Measurements from ENCODE around the gene MAT1A. TPM values are rescaled to one million over a fixed set of nuclear protein-coding genes. Genes with fewer than 3 reads are reported as not detected.
"Not testable (repeated sequence)": the region's sequence is repeated elsewhere in the genome, so short reads cannot be mapped to it uniquely, and the experiment has no call there.

The MAT1A gene
- not detected for total RNA-seq

- H3K4me3 Mint-ChIP-seq = no peak within 1 kb of the TSS
- H3K27me3 Mint-ChIP-seq = peaks cover 21% of the 10 kb centered on the region
These were observed at the start of gene MAT1A for GRCh38 chr10:80289451-80290287. Gene MAT1A, minus strand, starts transcription at chr10:80289658. Its CDS starts 235 bp downstream, at chr10:80289423.

GRCh38 chr10:80333983-80334382, 44.5 kb upstream of the MAT1A start:
- no peaks in the 10 kb centered on the region for H3K9me3 Mint-ChIP-seq
- no peaks in the 10 kb centered on the region for H3K4me1 Mint-ChIP-seq
- H3K4me3 Mint-ChIP-seq = no peak overlapping the region
- no peak for ATAC-seq (replicated peaks)
- no peaks in the 10 kb centered on the region for H3K36me3 Mint-ChIP-seq (ENCODE audit: low read depth)
- no peak overlapping the region for H3K27ac Mint-ChIP-seq
- peaks cover 9% of the 10 kb centered on the region for H3K27me3 Mint-ChIP-seq

More at GRCh38 chr10:80289451-80290287, at the start of gene MAT1A:
- no peak within 1 kb of the TSS for H3K27ac Mint-ChIP-seq
- no peaks in the 10 kb centered on the region for H3K36me3 Mint-ChIP-seq (ENCODE audit: low read depth)
- no peaks in the 10 kb centered on the region for H3K4me1 Mint-ChIP-seq
- no peaks in the 10 kb centered on the region for H3K9me3 Mint-ChIP-seq
- no peak for ATAC-seq (replicated peaks)

GRCh38 chr10:80324891-80325364, 35.5 kb upstream of the MAT1A start:
- Mint-ChIP-seq H3K4me1 (no peaks in the 10 kb centered on the region), H3K9me3 (no peaks in the 10 kb centered on the region), H3K27me3 (peaks cover 5% of the 10 kb centered on the region), H3K27ac (no peak overlapping the region), H3K36me3 (ENCODE audit: low read depth) (no peaks in the 10 kb centered on the region), H3K4me3 (no peak overlapping the region)
- no peak for ATAC-seq (replicated peaks)

GRCh38 chr10:80324086-80324485, 34.6 kb upstream of the MAT1A start:
- Mint-ChIP-seq H3K4me1 (no peaks in the 10 kb centered on the region), H3K36me3 (ENCODE audit: low read depth) (no peaks in the 10 kb centered on the region), H3K9me3 (no peaks in the 10 kb centered on the region), H3K27ac (no peak overlapping the region), H3K27me3 (peaks cover 5% of the 10 kb centered on the region), H3K4me3 (no peak overlapping the region)
- no peak for ATAC-seq (replicated peaks)

GRCh38 chr10:80323311-80323710, 33.9 kb upstream of the MAT1A start:
- ATAC-seq (replicated peaks) = no peak
- Mint-ChIP-seq H3K4me1 (no peaks in the 10 kb centered on the region), H3K9me3 (no peaks in the 10 kb centered on the region), H3K27ac (no peak overlapping the region), H3K36me3 (ENCODE audit: low read depth) (no peaks in the 10 kb centered on the region), H3K27me3 (peaks cover 5% of the 10 kb centered on the region), H3K4me3 (no peak overlapping the region)

GRCh38 chr10:80322711-80323110, 33.3 kb upstream of the MAT1A start:
- no peaks in the 10 kb centered on the region for H3K9me3 Mint-ChIP-seq
- no peak for ATAC-seq (replicated peaks)
- H3K36me3 Mint-ChIP-seq (ENCODE audit: low read depth) = no peaks in the 10 kb centered on the region
- no peak overlapping the region for H3K4me3 Mint-ChIP-seq
- H3K4me1 Mint-ChIP-seq = no peaks in the 10 kb centered on the region
- no peak overlapping the region for H3K27ac Mint-ChIP-seq
- peaks cover 5% of the 10 kb centered on the region for H3K27me3 Mint-ChIP-seq

GRCh38 chr10:80322158-80322557, 32.7 kb upstream of the MAT1A start:
- no peaks in the 10 kb centered on the region for H3K4me1 Mint-ChIP-seq
- no peaks in the 10 kb centered on the region for H3K9me3 Mint-ChIP-seq
- ATAC-seq (replicated peaks) = no peak
- peaks cover 5% of the 10 kb centered on the region for H3K27me3 Mint-ChIP-seq
- H3K4me3 Mint-ChIP-seq = no peak overlapping the region
- no peak overlapping the region for H3K27ac Mint-ChIP-seq
- H3K36me3 Mint-ChIP-seq (ENCODE audit: low read depth) = no peaks in the 10 kb centered on the region

- Mint-ChIP-seq H3K4me1 (no peaks in the 10 kb centered on the region), H3K9me3 (no peaks in the 10 kb centered on the region)
These were observed 31.7 kb upstream of the MAT1A start for GRCh38 chr10:80321183-80321582.

GRCh38 chr10:80320377-80320776, 30.9 kb upstream of the MAT1A start:
- peaks cover 5% of the 10 kb centered on the region for H3K27me3 Mint-ChIP-seq

More at GRCh38 chr10:80321183-80321582, 31.7 kb upstream of the MAT1A start:
- ATAC-seq (replicated peaks) = no peak
- Mint-ChIP-seq H3K27me3 (peaks cover 5% of the 10 kb centered on the region), H3K4me3 (no peak overlapping the region), H3K27ac (no peak overlapping the region), H3K36me3 (ENCODE audit: low read depth) (no peaks in the 10 kb centered on the region)

GRCh38 chr10:80319725-80320290, 30.4 kb upstream of the MAT1A start:
- ATAC-seq (replicated peaks) = no peak
- Mint-ChIP-seq H3K9me3 (no peaks in the 10 kb centered on the region), H3K36me3 (ENCODE audit: low read depth) (no peaks in the 10 kb centered on the region), H3K27me3 (peaks cover 5% of the 10 kb centered on the region), H3K4me3 (no peak overlapping the region), H3K4me1 (no peaks in the 10 kb centered on the region), H3K27ac (no peak overlapping the region)

More at GRCh38 chr10:80320377-80320776, 30.9 kb upstream of the MAT1A start:
- Mint-ChIP-seq H3K4me1 (no peaks in the 10 kb centered on the region), H3K36me3 (ENCODE audit: low read depth) (no peaks in the 10 kb centered on the region), H3K9me3 (no peaks in the 10 kb centered on the region), H3K27ac (no peak overlapping the region), H3K4me3 (no peak overlapping the region)
- ATAC-seq (replicated peaks) = no peak

- ATAC-seq (replicated peaks) = no peak
- Mint-ChIP-seq H3K4me1 (no peaks in the 10 kb centered on the region), H3K9me3 (no peaks in the 10 kb centered on the region), H3K27ac (no peak overlapping the region), H3K4me3 (no peak overlapping the region), H3K27me3 (peaks cover 5% of the 10 kb centered on the region), H3K36me3 (ENCODE audit: low read depth) (no peaks in the 10 kb centered on the region)
These were observed 29.9 kb upstream of the MAT1A start for GRCh38 chr10:80319318-80319717.

- Mint-ChIP-seq H3K4me1 (no peaks in the 10 kb centered on the region), H3K36me3 (ENCODE audit: low read depth) (no peaks in the 10 kb centered on the region)
These were observed 29.3 kb upstream of the MAT1A start for GRCh38 chr10:80318742-80319141.

GRCh38 chr10:80315391-80315790, 25.9 kb upstream of the MAT1A start:
- no peaks in the 10 kb centered on the region for H3K4me1 Mint-ChIP-seq
- H3K36me3 Mint-ChIP-seq (ENCODE audit: low read depth) = no peaks in the 10 kb centered on the region
- ATAC-seq (replicated peaks) = no peak
- H3K27me3 Mint-ChIP-seq = peaks cover 5% of the 10 kb centered on the region
- no peak overlapping the region for H3K27ac Mint-ChIP-seq
- no peaks in the 10 kb centered on the region for H3K9me3 Mint-ChIP-seq
- H3K4me3 Mint-ChIP-seq = no peak overlapping the region

More at GRCh38 chr10:80318742-80319141, 29.3 kb upstream of the MAT1A start:
- Mint-ChIP-seq H3K27me3 (peaks cover 5% of the 10 kb centered on the region), H3K4me3 (no peak overlapping the region), H3K9me3 (no peaks in the 10 kb centered on the region), H3K27ac (no peak overlapping the region)
- no peak for ATAC-seq (replicated peaks)

GRCh38 chr10:80313523-80313922, 24.1 kb upstream of the MAT1A start:
- no peak for ATAC-seq (replicated peaks)
- Mint-ChIP-seq H3K36me3 (ENCODE audit: low read depth) (no peaks in the 10 kb centered on the region), H3K27me3 (no peaks in the 10 kb centered on the region), H3K9me3 (no peaks in the 10 kb centered on the region), H3K4me1 (no peaks in the 10 kb centered on the region), H3K27ac (no peak overlapping the region), H3K4me3 (no peak overlapping the region)

GRCh38 chr10:80305989-80306388, 16.5 kb upstream of the MAT1A start:
- ATAC-seq (replicated peaks); H3K27ac Mint-ChIP-seq; H3K4me3 Mint-ChIP-seq; H3K4me1 Mint-ChIP-seq; H3K36me3 Mint-ChIP-seq (ENCODE audit: low read depth); H3K9me3 Mint-ChIP-seq: not testable (repeated sequence)
- H3K27me3 Mint-ChIP-seq = peaks cover 15% of the 10 kb centered on the region

Measured in activated T-helper 17 cell treated with anti-CD3 and anti-CD28 coated beads, Interleukin-2, amount 50 U/mL, for 72 hours (primary cell).